Subcutaneous adipose tissue (tissue), 4 donors: ENCODE data around the gene ZNF311. TPM values are rescaled to one million over a fixed set of nuclear protein-coding genes. Genes with fewer than 3 reads are reported as not detected.

ENCODE experiments used
- total RNA-seq, 4 donors: library from RNA; depleted of rRNA; stranded (reverse); fragments of >200 nt; gene quantifications; one replicate each; pipeline ENCODE4 v1.1.0, GENCODE V29; 2016
- TF ChIP-seq, protein P1 (sequence below): fragments of 450-650 bp; IDR thresholded peaks from one replicate; pipeline ENCODE4 v1.5.1; 2016; ENCODE audit warnings: low read depth, mild to moderate bottlenecking, control low read depth, antibody characterized with exemption, moderate library complexity

Gene ZNF311
- total RNA-seq, 4 donors from 2014 or later: 1.0 to 2.4 (median 1.1) TPM; not detected in 1

DNA sequence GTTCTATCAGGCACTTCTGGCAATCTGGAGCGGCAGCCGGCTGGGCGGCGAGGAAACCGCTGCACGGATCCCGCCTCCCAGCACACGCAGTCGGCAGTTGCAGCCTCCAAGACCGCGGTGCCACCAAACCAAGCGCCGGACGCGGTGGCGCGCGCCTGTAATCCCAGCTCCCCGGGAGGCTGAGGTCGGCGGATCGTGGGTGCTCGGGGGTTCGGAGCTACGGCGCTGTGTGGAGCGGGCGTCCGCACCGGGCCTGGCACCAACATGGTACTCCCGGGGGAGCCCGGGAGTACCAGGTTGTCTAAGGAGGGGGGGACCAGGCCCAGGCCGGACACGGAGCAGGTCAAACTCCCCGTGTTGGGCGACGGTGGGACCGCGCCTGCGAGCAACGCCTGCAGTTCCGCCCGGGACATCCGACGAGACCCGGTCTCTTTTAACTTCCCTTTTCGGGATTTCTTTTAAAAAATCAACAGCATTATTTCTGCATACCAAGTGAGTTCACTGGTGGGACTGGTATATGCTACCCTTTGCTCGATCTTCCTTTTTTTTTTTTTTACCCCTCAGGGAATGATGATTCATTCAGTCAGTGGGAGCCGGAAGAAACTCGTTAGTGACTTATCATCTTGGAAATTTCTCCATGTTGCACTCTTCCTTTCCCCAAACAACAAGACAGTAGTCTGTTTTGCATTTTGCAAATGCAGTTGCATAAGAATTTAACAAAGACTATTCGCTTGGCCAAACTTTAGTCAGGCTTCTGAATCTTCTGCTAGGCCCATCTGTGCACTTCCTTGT, 27.6 kb downstream of the ZNF311 start:
- TF ChIP-seq, protein P1, sequence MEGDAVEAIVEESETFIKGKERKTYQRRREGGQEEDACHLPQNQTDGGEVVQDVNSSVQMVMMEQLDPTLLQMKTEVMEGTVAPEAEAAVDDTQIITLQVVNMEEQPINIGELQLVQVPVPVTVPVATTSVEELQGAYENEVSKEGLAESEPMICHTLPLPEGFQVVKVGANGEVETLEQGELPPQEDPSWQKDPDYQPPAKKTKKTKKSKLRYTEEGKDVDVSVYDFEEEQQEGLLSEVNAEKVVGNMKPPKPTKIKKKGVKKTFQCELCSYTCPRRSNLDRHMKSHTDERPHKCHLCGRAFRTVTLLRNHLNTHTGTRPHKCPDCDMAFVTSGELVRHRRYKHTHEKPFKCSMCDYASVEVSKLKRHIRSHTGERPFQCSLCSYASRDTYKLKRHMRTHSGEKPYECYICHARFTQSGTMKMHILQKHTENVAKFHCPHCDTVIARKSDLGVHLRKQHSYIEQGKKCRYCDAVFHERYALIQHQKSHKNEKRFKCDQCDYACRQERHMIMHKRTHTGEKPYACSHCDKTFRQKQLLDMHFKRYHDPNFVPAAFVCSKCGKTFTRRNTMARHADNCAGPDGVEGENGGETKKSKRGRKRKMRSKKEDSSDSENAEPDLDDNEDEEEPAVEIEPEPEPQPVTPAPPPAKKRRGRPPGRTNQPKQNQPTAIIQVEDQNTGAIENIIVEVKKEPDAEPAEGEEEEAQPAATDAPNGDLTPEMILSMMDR: no peak

- TF ChIP-seq, protein P1: no peak
Measured at GRCh38 chr6:28976677-28977076, 28.4 kb downstream of the ZNF311 start.

DNA sequence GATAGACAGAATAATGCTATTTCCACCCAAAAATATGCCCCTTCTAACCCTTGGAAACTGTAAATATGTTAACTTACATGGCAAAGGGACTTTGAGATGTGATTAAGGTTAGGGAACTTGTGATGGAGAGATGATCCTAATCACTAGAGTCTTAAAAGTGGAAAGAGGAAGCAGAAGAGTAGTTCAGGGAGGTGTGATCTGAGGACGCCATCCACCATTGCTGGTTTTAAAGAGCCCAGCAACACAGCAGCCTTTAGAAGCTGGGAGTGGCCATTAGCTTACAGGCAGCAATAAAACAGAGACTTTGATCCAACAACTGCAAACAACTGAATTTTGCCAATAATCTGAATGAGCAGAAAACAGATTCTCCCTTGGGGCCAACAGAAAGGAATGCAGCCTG, 30.6 kb downstream of the ZNF311 start:
- TF ChIP-seq, protein P1: no peak

DNA sequence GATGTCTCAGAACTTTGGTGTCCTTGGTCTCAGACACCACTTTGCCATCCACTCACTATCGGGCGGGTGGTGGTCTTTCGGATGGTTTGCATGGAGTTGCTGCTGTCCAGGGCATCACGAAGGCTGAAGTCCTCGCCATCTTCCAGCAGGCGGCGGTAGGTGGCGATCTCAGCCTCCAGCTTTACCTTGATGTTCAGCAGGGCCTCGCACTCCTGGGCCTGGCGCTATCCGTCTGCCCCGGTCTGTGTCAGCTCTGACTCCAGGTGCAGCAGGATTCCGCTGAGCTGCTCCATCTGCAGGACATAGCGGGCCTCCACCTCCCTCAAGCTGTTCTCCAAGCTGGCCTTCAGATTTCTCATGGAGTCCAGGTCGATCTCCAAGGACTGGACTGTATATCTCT, 36.0 kb downstream of the ZNF311 start:
- TF ChIP-seq, protein P1: no peak

- TF ChIP-seq, protein P1: no peak
Measured at GRCh38 chr6:28968476-28968875, 36.6 kb downstream of the ZNF311 start.

GRCh38 chr6:28965706-28966105, 39.4 kb downstream of the ZNF311 start:
- TF ChIP-seq, protein P1: no peak

GRCh38 chr6:28960846-28961500, 44.1 kb downstream of the ZNF311 start:
- TF ChIP-seq, protein P1: no peak
